ENCODE measurements around the gene NEK4. TPM values are rescaled to one million over a fixed set of nuclear protein-coding genes. Genes with fewer than 3 reads are reported as not detected.

NEK4 gene
- total and polyA plus RNA-seq, 2 of the 13 experiments (the other 11 are each of a cell fraction or from before 2014, with no cell fraction given), result 16.5 to 38.0 TPM

DNA sequence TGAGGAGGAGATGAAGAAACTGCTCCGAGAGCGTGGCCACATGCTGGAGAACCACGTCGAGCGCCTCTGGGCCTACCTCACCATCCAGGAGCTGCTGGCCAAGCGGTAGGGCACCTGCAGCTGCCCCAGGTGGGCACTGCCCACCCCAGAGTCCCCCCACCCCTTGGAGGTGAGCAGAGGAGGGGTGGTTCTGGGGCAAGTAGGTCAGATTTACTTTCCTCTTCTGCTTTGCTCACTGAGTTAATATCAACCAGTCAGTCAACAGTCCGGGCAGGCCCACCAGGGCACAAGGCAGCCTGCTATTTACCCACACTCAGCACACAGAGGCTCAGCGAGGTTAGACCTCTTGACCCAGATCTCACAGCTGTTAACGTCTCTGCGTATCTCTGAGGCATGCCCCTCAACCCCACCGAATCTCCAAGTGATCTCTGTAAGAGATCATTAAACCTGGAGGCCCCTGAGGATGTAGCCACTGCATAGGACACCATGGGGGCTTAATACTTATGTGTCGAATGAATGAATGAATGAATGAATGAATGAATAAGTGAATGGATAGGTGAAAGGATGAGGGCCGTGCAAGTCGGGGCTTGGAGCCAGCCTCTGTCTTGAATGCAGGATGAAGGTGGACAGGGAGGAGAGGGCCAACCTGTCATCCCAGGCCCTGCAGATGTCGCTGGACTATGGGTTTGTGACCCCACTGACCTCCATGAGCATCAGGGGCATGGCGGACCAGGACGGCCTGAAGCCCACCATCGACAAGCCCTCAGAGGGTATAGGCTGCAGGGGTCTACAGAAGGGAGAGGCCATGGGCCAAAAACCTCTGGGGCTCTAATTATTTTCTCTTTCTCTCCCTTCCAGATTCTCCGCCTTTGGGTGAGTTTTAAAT lies 15.8 kb upstream of the NEK4 start:
- peak overlapping the region; percentile 83 for H3K4me2 ChIP-seq (ENCODE audit: low read depth, low read length)
- no peaks in the 10 kb centered on the region for H3K36me3 ChIP-seq (replicated peaks in 1 of 2; ENCODE audit: control insufficient read depth in 1 of 2, insufficient read depth in 2 of 2, low read length in 2 of 2)
- no peaks in the 10 kb centered on the region for H4K20me1 ChIP-seq (ENCODE audit: insufficient read depth, low read length)
- H3K4me1 ChIP-seq (ENCODE audit: insufficient read depth, low read length), result peaks cover 91% of the 10 kb centered on the region
- ChIA-PET POLR2A (interaction anchor here (0.6 to 18.4 kb wide), 4 partner anchors 9 to 144 kb away, joined by 3 to 466 read pairs (median 40); partner anchors contain the start of genes ITIH1, ITIH3 and NEK4), CTCF (ENCODE audit: low intra/inter-chr PET ratio, low total read pairs) (no interaction called here)
- H3K9ac ChIP-seq (ENCODE audit: insufficient read depth, low read depth, low read length), result peak overlapping the region; percentile 30
- ATAC-seq (peak; percentile 62), DNase-seq (ENCODE audit: low spot score) (no peak), FAIRE-seq (peak; percentile 70)
- H3K4me3 ChIP-seq (replicated peaks in 1 of 3; ENCODE audit: insufficient read depth in 1 of 3, low read depth in 2 of 3, low read length in 3 of 3), result peak overlapping the region in 1 of 3 experiments; percentile 60; a peak in 1 of 6 replicates
- no peaks in the 10 kb centered on the region for H3K9me3 ChIP-seq (ENCODE audit: low read length)
- peak overlapping the region; percentile 32 for H3K27ac ChIP-seq (ENCODE audit: extremely low read length, insufficient read depth, low read length)
- no peaks in the 10 kb centered on the region for H3K27me3 ChIP-seq (ENCODE audit: control insufficient read depth in 1 of 2, insufficient read depth in 2 of 2, low read length in 2 of 2)
- BruUV-seq (replicated peaks), result no TSS peak
- WGBS (ENCODE audit: low lambda C conversion rate), result 39% methylated on average over 18 of the region's 19 CpGs
- no peak overlapping the region for H2AFZ ChIP-seq (ENCODE audit: low read length)
- intact Hi-C loops (cut with micrococcal nuclease; ENCODE audit: unreplicated experiment) (loop anchor here (1.0 to 2.0 kb wide), 2 partner anchors 11 to 16 kb away; partner anchors contain the start of gene NEK4), in situ Hi-C loops (cut with HindIII; ENCODE audit: extremely low pct_ligation_motif_present, low pct_unique_long_range_greater_than_20kb) (no loop called here)
- no peaks in the 10 kb centered on the region for H3K79me2 ChIP-seq (ENCODE audit: insufficient read depth, low read length)
- TF ChIP-seq ZIK1 (CRISPR knock-in tag; IDR thresholded peaks at IDR 0.05; ENCODE audit: borderline replicate concordance, low read depth) (0 out of 2 replicates have a peak, but pooled peaks have one; percentile 22), ZNF644 (CRISPR knock-in tag; IDR thresholded peaks at IDR 0.05; ENCODE audit: low read depth) (no peak), SAFB2 (CRISPR knock-in tag; IDR thresholded peaks at IDR 0.05; ENCODE audit: borderline replicate concordance, low read depth) (no peak), MEF2D (CRISPR knock-in tag; IDR thresholded peaks at IDR 0.05) (peak; percentile 81), ZNF441 (CRISPR knock-in tag; IDR thresholded peaks at IDR 0.05; ENCODE audit: borderline replicate concordance) (peak; percentile 47; the same call in 1 of the 2 replicates), BCL6 (CRISPR knock-in tag; IDR thresholded peaks at IDR 0.05) (0 out of 2 replicates have a peak, but pooled peaks have one; percentile 22), ZFX (CRISPR knock-in tag; IDR thresholded peaks at IDR 0.05; ENCODE audit: low read depth) (peak; percentile 45), ZNF552 (CRISPR knock-in tag; IDR thresholded peaks at IDR 0.05; ENCODE audit: borderline replicate concordance) (no peak), ZFP41 (CRISPR knock-in tag; IDR thresholded peaks at IDR 0.05; ENCODE audit: borderline replicate concordance) (no peak), LCORL (IDR thresholded peaks at IDR 0.05) (no peak), LCORL (CRISPR knock-in tag; IDR thresholded peaks at IDR 0.05) (peak; percentile 82), SP5 (CRISPR knock-in tag; IDR thresholded peaks at IDR 0.05; ENCODE audit: borderline replicate concordance, low read depth) (peak; percentile 84), SOX6 (IDR thresholded peaks at IDR 0.05) (no peak), SOX6 (CRISPR knock-in tag; IDR thresholded peaks at IDR 0.05) (peak; percentile 69), SKI (IDR thresholded peaks at IDR 0.05; ENCODE audit: partially characterized antibody) (peak; percentile 11), EP300 (IDR thresholded peaks at IDR 0.05; ENCODE audit: low read depth in 2 of 2, low read length in 2 of 2) (peak in 1 of 2 experiments; percentile 55; a peak in 1 of 4 replicates), EP300 (CRISPR knock-in tag; IDR thresholded peaks at IDR 0.05; ENCODE audit: borderline replicate concordance) (no peak), ZNF382 (CRISPR knock-in tag; IDR thresholded peaks at IDR 0.05; ENCODE audit: borderline replicate concordance) (no peak)
- TF ChIP-seq, protein P1, sequence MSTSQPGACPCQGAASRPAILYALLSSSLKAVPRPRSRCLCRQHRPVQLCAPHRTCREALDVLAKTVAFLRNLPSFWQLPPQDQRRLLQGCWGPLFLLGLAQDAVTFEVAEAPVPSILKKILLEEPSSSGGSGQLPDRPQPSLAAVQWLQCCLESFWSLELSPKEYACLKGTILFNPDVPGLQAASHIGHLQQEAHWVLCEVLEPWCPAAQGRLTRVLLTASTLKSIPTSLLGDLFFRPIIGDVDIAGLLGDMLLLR (CRISPR knock-in tag; IDR thresholded peaks at IDR 0.05), result 0 out of 2 replicates have a peak, but pooled peaks have one; percentile 23
- TF ChIP-seq, protein P2, sequence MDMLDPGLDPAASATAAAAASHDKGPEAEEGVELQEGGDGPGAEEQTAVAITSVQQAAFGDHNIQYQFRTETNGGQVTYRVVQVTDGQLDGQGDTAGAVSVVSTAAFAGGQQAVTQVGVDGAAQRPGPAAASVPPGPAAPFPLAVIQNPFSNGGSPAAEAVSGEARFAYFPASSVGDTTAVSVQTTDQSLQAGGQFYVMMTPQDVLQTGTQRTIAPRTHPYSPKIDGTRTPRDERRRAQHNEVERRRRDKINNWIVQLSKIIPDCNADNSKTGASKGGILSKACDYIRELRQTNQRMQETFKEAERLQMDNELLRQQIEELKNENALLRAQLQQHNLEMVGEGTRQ (IDR thresholded peaks at IDR 0.05; ENCODE audit: low read depth, low read length), result no peak
- TF ChIP-seq, protein P2 (CRISPR knock-in tag; IDR thresholded peaks at IDR 0.05; ENCODE audit: borderline replicate concordance), result no peak; the same call in 1 of the 2 replicates

All from HepG2 (cell line).